NCI-H524 (cell line): ENCODE measurements around the gene CRYBA1.

Experiments
- DNase-seq, 2 experiments: peaks; one replicate each; lab custom pipeline; 2025; lab: John Stamatoyannopoulos, UW

Gene CRYBA1

GRCh38 chr17:29283496-29283895, 36.8 kb downstream of the CRYBA1 start:
- DNase-seq = no peak

DNA sequence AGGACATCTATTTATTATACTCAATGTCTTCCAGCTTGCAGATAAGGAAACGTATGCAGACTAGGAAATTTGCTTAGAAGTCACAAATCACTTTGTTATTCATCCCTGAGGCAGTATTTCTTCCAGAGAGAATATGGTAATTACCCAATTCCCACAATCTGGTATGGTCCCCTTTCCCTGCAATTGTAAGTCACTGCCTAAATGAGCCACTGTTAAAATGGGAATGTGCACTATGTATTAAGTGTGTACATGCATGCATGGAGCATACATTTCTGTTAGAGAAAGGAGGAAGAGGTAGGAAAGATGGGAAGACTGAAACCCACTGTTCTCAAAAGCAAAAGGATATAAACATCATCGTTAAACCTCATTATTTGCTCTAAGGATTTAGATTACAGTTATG, 37.3 kb downstream of the CRYBA1 start:
- no peak for DNase-seq

- DNase-seq = no peak
Measured at GRCh38 chr17:29289852-29290251, 43.2 kb downstream of the CRYBA1 start.

DNA sequence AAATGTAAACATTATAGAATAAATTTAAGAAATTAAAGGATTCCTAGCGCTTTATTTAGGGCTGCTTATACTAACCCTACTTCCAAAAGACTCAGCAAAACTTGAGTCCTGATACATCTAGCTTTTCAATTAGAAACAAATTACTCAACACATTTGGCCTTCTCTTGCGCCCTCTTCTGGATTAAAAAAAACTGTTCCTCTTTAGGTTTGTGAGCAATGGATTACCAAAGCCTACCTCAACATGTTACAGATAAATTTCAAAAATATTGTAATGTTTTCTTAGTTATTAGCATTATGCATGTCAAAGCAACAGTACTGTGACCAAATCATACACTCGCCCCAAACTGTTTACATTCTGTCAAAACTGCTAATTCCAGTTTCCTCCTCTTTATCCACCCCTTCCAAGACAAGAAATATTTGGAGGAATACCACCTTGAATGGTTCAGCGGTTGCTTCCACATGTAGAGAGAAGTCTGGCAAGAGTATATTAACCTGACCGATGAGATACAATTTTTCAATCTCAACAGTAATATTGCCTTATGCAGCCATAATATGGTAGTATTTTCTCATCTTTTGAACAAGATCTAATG, 44.6 kb downstream of the CRYBA1 start:
- peak; percentile 63 to 88 for DNase-seq

DNA sequence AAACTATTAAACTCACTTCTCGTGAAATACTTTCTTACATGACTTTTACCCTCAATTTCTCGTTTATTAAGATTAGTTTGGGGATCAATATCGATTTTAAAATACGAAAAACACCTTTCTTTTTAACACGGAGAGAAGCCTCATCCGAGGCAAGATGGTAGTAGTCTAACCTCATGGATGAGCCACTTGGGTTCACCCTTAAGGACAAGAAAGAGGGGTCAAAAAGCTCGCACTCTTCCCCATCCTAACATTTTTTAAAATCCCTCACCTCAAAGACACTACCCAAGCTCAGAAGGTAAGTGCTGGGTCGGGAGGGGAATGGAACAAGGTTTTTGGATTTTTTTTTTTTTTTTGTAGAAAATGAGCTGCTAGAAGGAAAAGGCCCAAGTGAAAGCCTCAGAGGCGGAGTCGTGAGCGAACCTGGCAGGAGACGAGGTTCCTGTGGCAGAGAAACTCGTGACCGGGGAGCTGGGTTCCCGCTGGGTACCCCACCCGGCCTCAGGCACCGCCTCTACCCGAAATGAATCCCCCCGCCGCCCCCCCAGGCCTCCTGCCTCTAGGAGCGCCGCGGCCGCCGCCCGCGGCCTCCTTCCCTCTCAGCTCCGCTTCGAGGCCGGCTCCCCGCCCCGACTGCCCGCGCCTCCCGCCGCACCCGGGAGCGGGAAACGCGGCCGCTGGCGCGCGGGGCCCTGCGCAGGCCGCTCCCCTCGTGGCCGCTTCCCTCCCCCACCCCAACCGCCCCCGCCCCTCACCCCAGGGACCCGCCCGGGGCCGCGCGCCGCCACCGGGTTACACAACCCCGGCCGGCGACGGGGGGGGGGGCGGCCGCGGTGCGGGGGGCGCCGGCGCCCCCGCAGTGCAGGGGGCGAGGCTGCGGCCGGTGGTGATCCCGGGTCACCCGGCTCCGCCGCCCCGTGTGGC, 45.7 kb downstream of the CRYBA1 start:
- DNase-seq = peak; percentile 59 to 72

- DNase-seq = peak; percentile 65 to 77
Measured at GRCh38 chr17:29292992-29293889, 46.6 kb downstream of the CRYBA1 start.

DNA sequence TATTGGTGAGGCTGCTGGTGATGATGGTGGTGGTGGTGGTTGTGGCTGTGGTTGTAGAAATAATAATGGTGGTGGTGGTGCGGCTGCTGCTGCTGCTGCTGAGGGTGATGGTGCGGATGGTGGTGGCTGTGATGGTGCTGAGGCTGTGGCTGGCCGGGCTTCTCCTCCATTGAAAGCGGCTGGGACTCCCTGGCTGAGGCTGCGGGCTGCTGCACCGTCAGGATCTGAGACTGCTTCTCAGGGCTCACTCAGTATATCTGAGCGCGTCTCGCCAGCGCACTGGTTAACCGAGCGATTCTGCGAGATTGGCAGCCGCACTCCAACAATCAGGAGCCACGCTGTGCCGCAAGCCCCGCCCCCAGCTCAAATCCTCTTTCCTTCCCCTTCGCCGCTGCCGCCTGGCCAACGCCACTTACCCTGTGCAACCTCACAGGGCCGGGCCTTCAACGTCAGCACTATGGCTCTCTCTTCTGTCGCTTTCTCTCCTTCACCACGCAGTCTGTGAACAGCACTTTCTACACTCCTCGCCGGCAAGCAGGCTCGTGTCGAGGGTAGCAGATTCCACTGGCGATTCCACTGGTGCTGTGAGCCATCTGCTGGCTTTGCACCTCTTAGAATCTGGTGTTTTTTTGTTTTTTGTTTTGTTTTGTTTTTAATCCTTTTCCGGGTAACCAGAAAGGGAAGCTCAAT, 47.4 kb downstream of the CRYBA1 start, which contains the start of gene NUFIP2:
Gene NUFIP2 (minus strand): TSS at position 259 of the 690 bp plus-strand sequence. CDS start 89 bp downstream, at position 170.
- DNase-seq = peak; percentile 100

DNA sequence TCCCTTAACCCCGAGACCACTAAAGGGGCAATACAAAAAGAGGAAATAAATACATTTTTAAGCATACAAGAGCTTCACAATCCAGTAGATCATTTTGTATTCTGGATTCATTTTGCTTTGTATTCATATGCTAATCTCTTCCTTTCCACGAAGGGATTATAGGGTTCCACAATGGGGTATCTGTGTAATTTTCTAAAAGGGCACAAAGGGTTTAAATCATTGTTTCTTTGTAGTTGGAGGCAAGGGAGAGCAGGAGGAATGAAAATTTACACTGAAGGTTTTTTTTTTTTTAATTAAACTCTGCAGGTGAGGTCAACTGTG, 47.9 kb downstream of the CRYBA1 start:
- no peak for DNase-seq

DNA sequence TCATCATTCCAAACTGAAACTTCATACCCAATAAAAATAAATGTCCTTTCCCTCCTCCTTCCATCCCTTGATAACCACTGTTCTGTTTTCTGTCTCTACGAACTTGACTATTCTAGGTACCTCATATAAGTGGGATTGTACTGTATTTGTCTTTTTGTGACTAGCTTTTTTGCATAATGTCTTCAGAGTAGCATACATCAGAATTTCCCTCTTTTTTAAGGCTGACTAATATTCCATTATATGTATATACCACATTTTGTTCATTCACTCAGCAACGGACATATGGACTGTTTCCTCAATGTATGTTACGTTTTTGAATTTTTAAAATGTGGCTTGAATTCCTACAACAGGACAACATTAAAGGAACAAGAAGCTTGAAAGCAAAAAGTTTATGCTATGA, 48.8 kb downstream of the CRYBA1 start:
- no peak for DNase-seq

- no peak for DNase-seq
Measured at GRCh38 chr17:29299031-29299430, 52.4 kb downstream of the CRYBA1 start.

DNA sequence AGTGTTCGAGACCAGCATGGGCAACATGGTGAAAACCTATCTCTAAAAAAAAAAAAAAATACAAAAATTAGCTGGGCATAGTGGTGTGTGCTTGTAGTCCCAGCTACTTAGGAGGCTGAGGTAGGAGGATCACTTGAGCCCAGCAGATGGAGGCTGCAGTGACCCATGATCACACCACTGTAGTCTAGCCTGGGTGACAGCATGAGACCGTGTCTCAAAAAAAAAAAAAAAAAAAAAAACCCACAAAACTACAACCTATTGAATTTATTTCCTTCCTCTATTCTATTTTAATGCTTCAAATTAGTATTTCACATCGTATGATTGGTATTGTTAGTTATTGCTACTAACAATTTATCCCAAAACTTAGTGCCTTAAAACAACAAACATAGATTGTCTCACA, 56.7 kb downstream of the CRYBA1 start:
- DNase-seq = no peak
